ENCODE measurements around the gene MPV17. TPM values are rescaled to one million over a fixed set of nuclear protein-coding genes. Genes with fewer than 3 reads are reported as not detected.
"Not testable (repeated sequence)": the region's sequence is repeated elsewhere in the genome, so short reads cannot be mapped to it uniquely, and the experiment has no call there.

Gene MPV17
- total RNA-seq, 1 donor from 2014 or later, result 84.5 TPM

DNA sequence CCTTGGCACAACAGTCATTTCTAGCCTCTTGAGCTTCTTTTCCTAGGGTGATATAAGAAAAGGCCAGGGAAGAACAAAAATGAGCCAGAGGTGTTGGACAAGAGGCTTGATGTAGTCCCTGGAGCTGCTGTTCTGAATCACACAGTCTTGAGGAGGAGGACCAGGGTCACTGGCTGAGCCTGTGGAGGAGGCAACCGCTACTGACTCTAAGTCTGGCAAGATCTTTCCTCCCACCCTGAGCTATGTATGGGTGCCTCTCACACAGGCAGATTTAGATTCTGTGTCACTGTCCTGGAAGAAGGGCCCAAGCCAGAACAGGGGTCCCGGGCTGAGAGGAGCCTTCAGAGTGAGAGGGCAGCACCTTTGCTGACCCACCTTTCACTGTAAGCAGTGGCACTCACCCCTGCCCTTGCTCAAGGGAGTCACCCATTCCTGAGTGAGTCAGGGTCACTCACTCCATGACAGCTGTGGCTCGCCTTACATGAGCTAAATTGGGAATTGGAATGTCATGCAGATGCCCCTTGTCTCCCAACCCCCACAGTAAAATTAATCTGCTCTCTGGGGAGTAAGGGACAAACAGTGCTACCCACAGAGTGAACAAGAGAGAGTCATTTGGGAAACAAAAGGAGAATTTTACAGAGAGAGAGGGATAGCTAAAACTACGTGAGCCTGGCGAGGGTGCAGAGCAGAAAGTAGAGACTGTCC lies 40.9 kb downstream of the MPV17 start, which contains the start of gene TRIM54:
Gene TRIM54 (plus strand): TSS at position 575 of the 705 bp plus-strand sequence. CDS start 303 bp downstream, outside the sequence.
- Mint-ChIP-seq H3K36me3 (ENCODE audit: low read depth) (no peaks in the 10 kb centered on the region), H3K27me3 (ENCODE audit: low read depth) (peaks cover 75% of the 10 kb centered on the region), H3K4me3 (no peak within 1 kb of the TSS), H3K9me3 (no peaks in the 10 kb centered on the region), H3K27ac (ENCODE audit: unreplicated experiment) (no peak within 1 kb of the TSS), H3K4me1 (no peaks in the 10 kb centered on the region)
- DNase-seq (ENCODE audit: low read depth, low spot score), result no peak
- TF ChIP-seq, protein P1, sequence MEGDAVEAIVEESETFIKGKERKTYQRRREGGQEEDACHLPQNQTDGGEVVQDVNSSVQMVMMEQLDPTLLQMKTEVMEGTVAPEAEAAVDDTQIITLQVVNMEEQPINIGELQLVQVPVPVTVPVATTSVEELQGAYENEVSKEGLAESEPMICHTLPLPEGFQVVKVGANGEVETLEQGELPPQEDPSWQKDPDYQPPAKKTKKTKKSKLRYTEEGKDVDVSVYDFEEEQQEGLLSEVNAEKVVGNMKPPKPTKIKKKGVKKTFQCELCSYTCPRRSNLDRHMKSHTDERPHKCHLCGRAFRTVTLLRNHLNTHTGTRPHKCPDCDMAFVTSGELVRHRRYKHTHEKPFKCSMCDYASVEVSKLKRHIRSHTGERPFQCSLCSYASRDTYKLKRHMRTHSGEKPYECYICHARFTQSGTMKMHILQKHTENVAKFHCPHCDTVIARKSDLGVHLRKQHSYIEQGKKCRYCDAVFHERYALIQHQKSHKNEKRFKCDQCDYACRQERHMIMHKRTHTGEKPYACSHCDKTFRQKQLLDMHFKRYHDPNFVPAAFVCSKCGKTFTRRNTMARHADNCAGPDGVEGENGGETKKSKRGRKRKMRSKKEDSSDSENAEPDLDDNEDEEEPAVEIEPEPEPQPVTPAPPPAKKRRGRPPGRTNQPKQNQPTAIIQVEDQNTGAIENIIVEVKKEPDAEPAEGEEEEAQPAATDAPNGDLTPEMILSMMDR (conservative IDR thresholded peaks at IDR 0.05), result no peak

DNA sequence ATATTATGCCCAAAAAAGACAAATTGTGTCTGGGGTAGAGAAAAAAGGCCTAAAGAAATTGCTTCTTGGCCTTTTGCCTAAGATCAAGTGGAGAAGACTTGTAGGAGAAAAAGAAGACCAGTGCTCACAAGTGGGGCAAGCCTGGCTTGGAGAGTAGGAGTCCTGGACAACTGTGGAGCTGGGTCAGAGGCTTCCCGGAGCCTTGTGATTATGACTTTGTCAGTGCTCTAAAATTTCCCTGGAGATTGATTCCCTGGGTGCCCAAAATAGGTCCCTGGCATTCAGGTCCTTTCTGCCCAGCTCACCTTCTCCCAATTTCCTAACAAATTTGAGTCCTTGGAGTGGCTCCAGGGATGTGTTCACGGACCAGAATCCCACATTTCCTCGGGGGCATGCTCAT lies 41.5 kb downstream of the MPV17 start:
- TF ChIP-seq, protein P1 (conservative IDR thresholded peaks at IDR 0.05), result no peak
- Mint-ChIP-seq H3K4me3 (no peak overlapping the region), H3K4me1 (no peaks in the 10 kb centered on the region), H3K27ac (ENCODE audit: unreplicated experiment) (no peak overlapping the region), H3K9me3 (no peaks in the 10 kb centered on the region), H3K36me3 (ENCODE audit: low read depth) (no peaks in the 10 kb centered on the region), H3K27me3 (ENCODE audit: low read depth) (peaks cover 73% of the 10 kb centered on the region)
- no peak for DNase-seq (ENCODE audit: low read depth, low spot score)

DNA sequence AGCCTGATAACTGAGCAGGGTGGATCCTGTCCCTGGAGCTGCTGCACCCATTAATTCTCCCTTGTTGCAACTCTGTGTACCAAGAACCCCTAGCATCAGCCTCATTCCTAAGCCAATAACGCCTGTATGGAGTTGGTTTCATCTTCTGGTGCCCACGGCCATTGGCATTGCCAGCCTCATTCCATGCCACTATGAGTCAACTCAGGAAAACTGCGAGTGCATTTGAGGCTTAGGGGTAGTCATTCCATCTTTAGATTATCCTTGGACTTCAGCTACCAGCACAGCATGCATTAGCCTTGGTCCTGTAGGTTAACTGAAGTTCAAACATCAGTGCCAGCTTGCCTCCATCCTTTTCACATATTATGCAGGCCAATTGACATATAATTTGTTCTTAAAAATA lies 42.1 kb downstream of the MPV17 start:
- Mint-ChIP-seq H3K36me3 (ENCODE audit: low read depth) (no peaks in the 10 kb centered on the region), H3K27ac (ENCODE audit: unreplicated experiment) (no peak overlapping the region), H3K4me1 (no peaks in the 10 kb centered on the region), H3K27me3 (ENCODE audit: low read depth) (peaks cover 72% of the 10 kb centered on the region), H3K4me3 (no peak overlapping the region), H3K9me3 (no peaks in the 10 kb centered on the region)
- TF ChIP-seq, protein P1 (conservative IDR thresholded peaks at IDR 0.05), result no peak
- DNase-seq (ENCODE audit: low read depth, low spot score), result no peak

DNA sequence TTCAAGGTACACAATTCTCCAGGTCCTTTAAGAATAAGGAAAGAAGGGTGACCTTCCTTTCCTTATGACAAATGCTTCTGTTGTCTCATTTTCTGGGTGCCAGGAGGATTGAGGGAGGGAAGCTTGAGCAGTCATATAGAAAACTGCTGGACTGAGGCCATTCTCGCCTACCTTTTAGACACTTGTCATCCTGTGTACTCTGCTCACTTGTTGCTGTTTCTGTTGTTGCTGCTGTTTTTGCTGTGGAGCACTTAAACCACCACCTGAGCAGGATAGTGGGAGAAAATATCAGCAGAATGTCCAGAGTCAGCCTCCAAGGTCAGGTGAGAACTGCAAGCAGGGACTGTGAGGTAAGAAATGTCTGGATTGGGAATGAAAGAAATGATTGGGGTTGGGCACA lies 44.9 kb downstream of the MPV17 start:
- DNase-seq (ENCODE audit: low read depth, low spot score), result no peak
- peaks cover 57% of the 10 kb centered on the region for H3K27me3 Mint-ChIP-seq (ENCODE audit: low read depth)
- H3K36me3 Mint-ChIP-seq (ENCODE audit: low read depth), result no peaks in the 10 kb centered on the region
- H3K9me3 Mint-ChIP-seq, result no peaks in the 10 kb centered on the region
- H3K4me3 Mint-ChIP-seq, result no peak overlapping the region
- TF ChIP-seq, protein P1 (conservative IDR thresholded peaks at IDR 0.05), result no peak
- H3K4me1 Mint-ChIP-seq, result no peaks in the 10 kb centered on the region
- H3K27ac Mint-ChIP-seq (ENCODE audit: unreplicated experiment), result no peak overlapping the region

DNA sequence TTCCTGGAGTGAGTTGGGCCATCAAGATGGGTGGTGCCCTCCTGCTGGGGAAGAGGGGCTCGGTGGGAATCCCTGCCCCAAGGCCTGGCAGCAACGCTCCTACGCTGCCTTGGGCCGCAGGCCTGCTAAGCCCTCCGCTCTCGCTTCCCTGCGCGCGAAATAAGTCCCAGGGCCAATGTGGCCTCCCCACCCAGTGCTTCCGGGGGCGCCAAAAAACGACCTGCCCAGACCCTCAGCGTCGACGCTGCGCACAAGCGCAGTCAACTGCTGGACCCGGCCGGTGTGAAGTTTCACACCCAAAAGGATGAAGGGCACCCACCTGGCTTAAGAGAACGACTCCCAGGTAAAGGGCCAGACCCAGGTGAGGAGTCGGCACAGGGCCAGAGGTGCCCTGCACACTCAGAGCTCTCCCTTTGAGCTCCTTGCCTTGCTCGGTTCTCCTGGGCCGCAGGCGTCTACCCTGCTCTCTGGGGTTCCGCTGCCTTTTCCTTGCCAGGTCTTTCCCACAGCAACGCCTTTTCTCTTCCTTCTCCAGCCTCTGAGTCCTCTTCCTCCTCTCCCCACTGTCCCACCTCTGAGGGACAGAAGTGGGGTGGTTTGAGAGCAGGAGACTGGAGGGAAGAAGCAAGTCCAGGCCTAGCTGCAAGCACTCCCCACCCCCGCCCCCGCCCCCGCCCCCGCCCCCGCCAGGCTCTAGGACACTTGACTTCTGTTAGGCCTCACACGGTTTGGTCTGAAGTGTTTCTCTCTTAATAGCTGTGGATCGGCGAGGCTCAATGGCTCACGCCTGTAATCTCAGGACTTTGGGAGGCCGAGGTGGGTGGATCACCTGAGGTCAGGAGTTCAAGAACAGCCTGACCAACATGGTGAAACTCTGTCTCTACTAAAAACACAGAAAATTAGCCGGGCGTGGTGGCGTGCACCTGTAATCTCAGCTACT lies 47.4 kb downstream of the MPV17 start, which contains the start of gene DNAJC5G:
Gene DNAJC5G (plus strand): TSS at position 223 of the 940 bp plus-strand sequence. CDS start 1,296 bp downstream, outside the sequence.
- no peaks in the 10 kb centered on the region for H3K9me3 Mint-ChIP-seq
- no peak within 1 kb of the TSS for H3K4me3 Mint-ChIP-seq
- TF ChIP-seq, protein P1 (conservative IDR thresholded peaks at IDR 0.05), result no peak
- no peaks in the 10 kb centered on the region for H3K4me1 Mint-ChIP-seq
- no peak for DNase-seq (ENCODE audit: low read depth, low spot score)
- peaks cover 47% of the 10 kb centered on the region for H3K27me3 Mint-ChIP-seq (ENCODE audit: low read depth)
- no peaks in the 10 kb centered on the region for H3K36me3 Mint-ChIP-seq (ENCODE audit: low read depth)
- H3K27ac Mint-ChIP-seq (ENCODE audit: unreplicated experiment), result no peak within 1 kb of the TSS

DNA sequence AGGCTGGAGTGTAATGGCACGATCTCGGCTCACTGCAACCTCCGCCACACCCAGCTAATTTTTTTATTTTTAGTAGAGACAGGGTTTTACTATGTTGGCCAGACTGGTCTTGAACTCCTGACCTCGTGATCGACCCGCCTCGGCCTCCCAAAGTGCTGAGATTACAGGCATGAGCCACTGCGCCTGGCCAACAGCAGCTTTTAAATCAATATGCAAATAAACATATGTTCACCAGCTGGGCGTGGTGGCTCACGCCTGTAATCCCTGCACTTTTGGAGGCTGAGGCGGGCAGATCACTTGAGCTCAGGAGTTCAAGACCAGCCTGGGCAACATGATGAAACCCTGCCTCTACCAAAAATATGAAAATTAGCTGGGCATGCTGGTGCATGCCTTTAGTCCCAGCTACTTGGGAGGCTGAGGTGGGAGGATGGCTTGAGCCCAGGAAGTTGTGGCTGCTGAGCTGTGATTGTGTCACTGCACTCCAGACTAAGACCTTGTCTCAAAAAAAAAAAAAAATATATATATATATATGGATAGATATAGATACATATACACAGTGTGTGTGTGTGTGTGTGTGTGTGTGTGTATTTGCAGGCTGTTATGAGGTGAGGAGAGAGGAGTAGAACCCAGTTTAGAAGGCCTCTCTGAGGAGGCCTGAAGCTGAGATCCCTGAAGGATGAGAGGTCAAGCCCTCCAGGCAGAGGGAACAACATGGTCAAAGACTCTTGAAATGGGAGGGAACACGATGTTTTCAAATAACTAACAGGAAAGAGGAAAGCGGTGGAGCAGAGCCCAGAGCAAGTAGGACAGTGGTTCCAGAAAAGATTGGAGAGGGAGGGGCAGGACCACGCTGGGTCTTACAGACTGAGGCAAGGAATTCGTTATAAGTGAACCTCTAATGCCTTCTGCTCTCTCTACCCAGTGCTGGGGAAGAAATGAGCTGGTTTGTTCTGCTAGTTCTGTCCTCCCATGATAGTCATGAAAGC lies 50.1 kb downstream of the MPV17 start:
- peaks cover 47% of the 10 kb centered on the region for H3K27me3 Mint-ChIP-seq (ENCODE audit: low read depth)
- not testable (repeated sequence) for H3K4me3 Mint-ChIP-seq; H3K9me3 Mint-ChIP-seq; H3K36me3 Mint-ChIP-seq (ENCODE audit: low read depth); H3K27ac Mint-ChIP-seq (ENCODE audit: unreplicated experiment); DNase-seq (ENCODE audit: low read depth, low spot score); H3K4me1 Mint-ChIP-seq

Measured in neural crest cell (in vitro differentiated cells).